HL-60 (cell line): Measurements from ENCODE around the gene CACNA2D3.

Experiments used
- GABPA ChIP-seq: IDR thresholded peaks from 2 replicates; pipeline ENCODE4 v1.6.1; 2012; ENCODE audit warnings: low read depth
- REST ChIP-seq: IDR thresholded peaks from 2 replicates; pipeline ENCODE4 v1.6.1; 2012; ENCODE audit warnings: low read depth; ENCODE audit not compliant: insufficient replicate concordance
- TF ChIP-seq, protein P1 (sequence below): IDR thresholded peaks from one replicate; pipeline ENCODE4 v1.5.1; 2011; ENCODE audit warnings: low read length, control low read depth, inconsistent platforms; ENCODE audit not compliant: insufficient read depth

DNA sequence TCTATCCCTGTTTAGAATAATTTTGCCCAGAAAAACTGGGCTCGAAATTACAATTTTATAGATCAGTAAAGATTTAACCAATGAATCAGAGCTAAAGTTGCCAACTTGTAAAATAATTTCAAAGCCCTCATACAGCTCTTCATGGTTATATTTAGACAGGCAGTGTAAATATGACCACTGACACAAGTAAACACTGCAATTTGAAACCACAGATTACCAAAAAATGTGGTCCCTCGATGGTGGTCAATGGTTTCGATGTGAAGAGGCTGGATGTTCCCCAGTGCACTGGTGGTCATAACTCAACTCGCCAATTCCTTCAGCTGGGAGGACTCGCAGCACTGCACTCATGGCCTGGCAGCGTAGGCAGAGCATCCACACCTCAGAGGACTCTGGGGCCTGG lies 776.9 kb downstream of the CACNA2D3 start:
- TF ChIP-seq, protein P1, sequence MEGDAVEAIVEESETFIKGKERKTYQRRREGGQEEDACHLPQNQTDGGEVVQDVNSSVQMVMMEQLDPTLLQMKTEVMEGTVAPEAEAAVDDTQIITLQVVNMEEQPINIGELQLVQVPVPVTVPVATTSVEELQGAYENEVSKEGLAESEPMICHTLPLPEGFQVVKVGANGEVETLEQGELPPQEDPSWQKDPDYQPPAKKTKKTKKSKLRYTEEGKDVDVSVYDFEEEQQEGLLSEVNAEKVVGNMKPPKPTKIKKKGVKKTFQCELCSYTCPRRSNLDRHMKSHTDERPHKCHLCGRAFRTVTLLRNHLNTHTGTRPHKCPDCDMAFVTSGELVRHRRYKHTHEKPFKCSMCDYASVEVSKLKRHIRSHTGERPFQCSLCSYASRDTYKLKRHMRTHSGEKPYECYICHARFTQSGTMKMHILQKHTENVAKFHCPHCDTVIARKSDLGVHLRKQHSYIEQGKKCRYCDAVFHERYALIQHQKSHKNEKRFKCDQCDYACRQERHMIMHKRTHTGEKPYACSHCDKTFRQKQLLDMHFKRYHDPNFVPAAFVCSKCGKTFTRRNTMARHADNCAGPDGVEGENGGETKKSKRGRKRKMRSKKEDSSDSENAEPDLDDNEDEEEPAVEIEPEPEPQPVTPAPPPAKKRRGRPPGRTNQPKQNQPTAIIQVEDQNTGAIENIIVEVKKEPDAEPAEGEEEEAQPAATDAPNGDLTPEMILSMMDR: no peak
- TF ChIP-seq GABPA: no peak
- TF ChIP-seq REST: no peak
